ENCODE data around the gene DNAAF8. TPM values are rescaled to one million over a fixed set of nuclear protein-coding genes. Genes with fewer than 3 reads are reported as not detected.

Gene DNAAF8
- total RNA-seq, 4 donors from 2014 or later: 0.67 to 3.5 TPM; not detected in 2

GRCh38 chr16:4686497-4687210 lies 47.7 kb upstream of the DNAAF8 start:
- Histone ChIP-seq H3K4me1 (no peaks in the 10 kb centered on the region), H3K36me3 (no peaks in the 10 kb centered on the region), H3K9me3 (no peaks in the 10 kb centered on the region), H3K4me3 (no peak overlapping the region), H3K27ac (no peak overlapping the region), H3K27me3 (no peaks in the 10 kb centered on the region)
- no peak for DNase-seq
- intact Hi-C loops (cut with DNase I; ENCODE audit: low total_unique reads): no loop called here
- TF ChIP-seq CTCF (IDR thresholded peaks at IDR 0.05) (no peak), POLR2A (IDR thresholded peaks at IDR 0.05) (no peak)

- no peak for TF ChIP-seq POLR2A (IDR thresholded peaks at IDR 0.05)
- TF ChIP-seq CTCF (IDR thresholded peaks at IDR 0.05): no peak
- H3K27me3 ChIP-seq: no peaks in the 10 kb centered on the region
Measured at GRCh38 chr16:4687416-4687815, 46.9 kb upstream of the DNAAF8 start.

GRCh38 chr16:4687946-4688673 lies 46.2 kb upstream of the DNAAF8 start:
- Histone ChIP-seq H3K4me3 (no peak overlapping the region), H3K36me3 (no peaks in the 10 kb centered on the region), H3K27me3 (no peaks in the 10 kb centered on the region), H3K4me1 (no peaks in the 10 kb centered on the region), H3K27ac (no peak overlapping the region), H3K9me3 (no peaks in the 10 kb centered on the region)
- TF ChIP-seq POLR2A (IDR thresholded peaks at IDR 0.05): no peak
- no peak for TF ChIP-seq CTCF (IDR thresholded peaks at IDR 0.05)
- no peak for DNase-seq
- intact Hi-C loops (cut with DNase I; ENCODE audit: low total_unique reads): no loop called here

More at GRCh38 chr16:4687416-4687815, 46.9 kb upstream of the DNAAF8 start:
- Histone ChIP-seq H3K4me3 (no peak overlapping the region), H3K27ac (no peak overlapping the region), H3K9me3 (no peaks in the 10 kb centered on the region), H3K36me3 (no peaks in the 10 kb centered on the region), H3K4me1 (no peaks in the 10 kb centered on the region)
- intact Hi-C loops (cut with DNase I; ENCODE audit: low total_unique reads): no loop called here
- DNase-seq: no peak

- Histone ChIP-seq H3K4me1 (no peaks in the 10 kb centered on the region), H3K36me3 (no peaks in the 10 kb centered on the region), H3K27ac (no peak overlapping the region), H3K4me3 (no peak overlapping the region), H3K9me3 (no peaks in the 10 kb centered on the region), H3K27me3 (no peaks in the 10 kb centered on the region)
- TF ChIP-seq CTCF (IDR thresholded peaks at IDR 0.05): no peak
- TF ChIP-seq POLR2A (IDR thresholded peaks at IDR 0.05): no peak
- no peak for DNase-seq
- intact Hi-C loops (cut with DNase I; ENCODE audit: low total_unique reads): no loop called here
Measured at GRCh38 chr16:4688674-4689045, 45.7 kb upstream of the DNAAF8 start.

- no peak overlapping the region for H3K27ac ChIP-seq
- intact Hi-C loops (cut with DNase I; ENCODE audit: low total_unique reads): no loop called here
- H3K36me3 ChIP-seq: no peaks in the 10 kb centered on the region
- no peak overlapping the region for H3K4me3 ChIP-seq
- no peaks in the 10 kb centered on the region for H3K4me1 ChIP-seq
- no peak for DNase-seq
- no peaks in the 10 kb centered on the region for H3K27me3 ChIP-seq
- TF ChIP-seq CTCF (IDR thresholded peaks at IDR 0.05) (no peak), POLR2A (IDR thresholded peaks at IDR 0.05) (no peak)
- H3K9me3 ChIP-seq: no peaks in the 10 kb centered on the region
Measured at GRCh38 chr16:4689091-4689671, 45.2 kb upstream of the DNAAF8 start.
